SK-N-SH treated with all-trans-retinoic acid at 6 μM for 48 hours (cell line): ENCODE measurements around the gene CBX1.

Experiments used
- ATAC-seq: fragments of 200-7000 bp; cut with Tn5 transposase; 3 replicates; pipeline ENCODE4 v1.9.1; 2020; ENCODE audit warnings: mild to moderate bottlenecking, moderate library complexity
- ARNTL ChIP-seq: fragments of 450-650 bp; formaldehyde crosslinking; IDR thresholded peaks from 2 replicates; pipeline ENCODE4 v1.5.0; 2020; ENCODE audit warnings: low read depth, mild to moderate bottlenecking, moderate library complexity, borderline replicate concordance
- BACH2 ChIP-seq: fragments of 250-450 bp; sonication (Bioruptor Pico); IDR thresholded peaks from 2 replicates; pipeline ENCODE4 v1.9.0; 2021; ENCODE audit warnings: mild to moderate bottlenecking, borderline replicate concordance
- CSDC2 ChIP-seq: fragments of 250-450 bp; sonication (Bioruptor Pico); IDR thresholded peaks from 2 replicates; pipeline ENCODE4 v1.5.0; 2020; ENCODE audit warnings: mild to moderate bottlenecking, moderate library complexity
- ESRRG ChIP-seq: fragments of 250-450 bp; sonication (Bioruptor Pico); IDR thresholded peaks from 2 replicates; pipeline ENCODE4 v1.6.1; 2021; ENCODE audit warnings: mild to moderate bottlenecking
- GLIS3 ChIP-seq: fragments of 250-450 bp; sonication (Bioruptor Pico); IDR thresholded peaks from 2 replicates; pipeline ENCODE4 v1.5.0; 2020; ENCODE audit warnings: mild to moderate bottlenecking, moderate library complexity
- ISL1 ChIP-seq: fragments of 250-450 bp; sonication (Bioruptor Pico); IDR thresholded peaks from 2 replicates; pipeline ENCODE4 v2.1.2; 2022; ENCODE audit warnings: mild to moderate bottlenecking, moderate library complexity
- OSR1 ChIP-seq: fragments of 250-450 bp; sonication (Bioruptor Pico); IDR thresholded peaks from 2 replicates; pipeline ENCODE4 v1.8.0; 2022; ENCODE audit warnings: moderate library complexity, mild to moderate bottlenecking, inconsistent platforms
- PPARA ChIP-seq: fragments of 250-450 bp; sonication (Bioruptor Pico); IDR thresholded peaks from 2 replicates; pipeline ENCODE4 v1.5.0; 2020; ENCODE audit warnings: mild to moderate bottlenecking, borderline replicate concordance
- RARB ChIP-seq: fragments of 250-450 bp; sonication (Bioruptor Pico); IDR thresholded peaks from 2 replicates; pipeline ENCODE4 v1.8.0; 2021; ENCODE audit warnings: mild to moderate bottlenecking, moderate library complexity
- SNAI2 ChIP-seq: fragments of 250-450 bp; sonication (Bioruptor Pico); IDR thresholded peaks from 2 replicates; pipeline ENCODE4 v1.5.0; 2020; ENCODE audit warnings: mild to moderate bottlenecking, moderate library complexity
- TCF4 ChIP-seq: fragments of 250-450 bp; sonication (Bioruptor Pico); IDR thresholded peaks from 2 replicates; pipeline ENCODE4 v1.8.0; 2021; ENCODE audit warnings: mild to moderate bottlenecking, moderate library complexity, borderline replicate concordance
- TOX ChIP-seq: fragments of 250-450 bp; sonication (Bioruptor Pico); IDR thresholded peaks from 2 replicates; pipeline ENCODE4 v1.8.0; 2021; ENCODE audit warnings: mild to moderate bottlenecking, moderate library complexity, borderline replicate concordance
- ZC3H10 ChIP-seq: fragments of 250-450 bp; sonication (Bioruptor Pico); IDR thresholded peaks from 2 replicates; pipeline ENCODE4 v1.5.1; 2021; ENCODE audit warnings: mild to moderate bottlenecking, moderate library complexity
- ZFP3 ChIP-seq: fragments of 250-450 bp; sonication (Bioruptor Pico); IDR thresholded peaks from 2 replicates; pipeline ENCODE4 v1.5.0; 2020; ENCODE audit warnings: mild to moderate bottlenecking, moderate library complexity
- ZFP30 ChIP-seq: fragments of 450-650 bp; formaldehyde crosslinking; IDR thresholded peaks from 2 replicates; pipeline ENCODE4 v1.5.0; 2022; ENCODE audit warnings: mild to moderate bottlenecking, moderate library complexity
- ZNF565 ChIP-seq: fragments of 450-650 bp; formaldehyde crosslinking; conservative IDR thresholded peaks from 2 replicates; pipeline ENCODE4 v1.5.0; 2020; ENCODE audit warnings: low read depth, mild to moderate bottlenecking, moderate library complexity
- ZNF8 ChIP-seq: fragments of 450-650 bp; formaldehyde crosslinking; IDR thresholded peaks from 2 replicates; pipeline ENCODE4 v1.5.0; 2020; ENCODE audit warnings: mild to moderate bottlenecking, moderate library complexity
- TF ChIP-seq, protein P1 (sequence below): fragments of 250-450 bp; sonication (Bioruptor Pico); IDR thresholded peaks from 2 replicates; pipeline ENCODE4 v1.5.0; 2020; ENCODE audit warnings: mild to moderate bottlenecking, moderate library complexity
- TF ChIP-seq, protein P2 (sequence below): fragments of 250-450 bp; sonication (Bioruptor Pico); IDR thresholded peaks from 2 replicates; pipeline ENCODE4 v1.5.1; 2020; ENCODE audit warnings: low read depth, mild to moderate bottlenecking, moderate library complexity
- TF ChIP-seq, protein P3 (sequence below): fragments of 250-450 bp; sonication (Bioruptor Pico); IDR thresholded peaks from 2 replicates; pipeline ENCODE4 v1.8.0; 2021; ENCODE audit warnings: low read depth, mild to moderate bottlenecking, moderate library complexity, borderline replicate concordance

The CBX1 gene

DNA sequence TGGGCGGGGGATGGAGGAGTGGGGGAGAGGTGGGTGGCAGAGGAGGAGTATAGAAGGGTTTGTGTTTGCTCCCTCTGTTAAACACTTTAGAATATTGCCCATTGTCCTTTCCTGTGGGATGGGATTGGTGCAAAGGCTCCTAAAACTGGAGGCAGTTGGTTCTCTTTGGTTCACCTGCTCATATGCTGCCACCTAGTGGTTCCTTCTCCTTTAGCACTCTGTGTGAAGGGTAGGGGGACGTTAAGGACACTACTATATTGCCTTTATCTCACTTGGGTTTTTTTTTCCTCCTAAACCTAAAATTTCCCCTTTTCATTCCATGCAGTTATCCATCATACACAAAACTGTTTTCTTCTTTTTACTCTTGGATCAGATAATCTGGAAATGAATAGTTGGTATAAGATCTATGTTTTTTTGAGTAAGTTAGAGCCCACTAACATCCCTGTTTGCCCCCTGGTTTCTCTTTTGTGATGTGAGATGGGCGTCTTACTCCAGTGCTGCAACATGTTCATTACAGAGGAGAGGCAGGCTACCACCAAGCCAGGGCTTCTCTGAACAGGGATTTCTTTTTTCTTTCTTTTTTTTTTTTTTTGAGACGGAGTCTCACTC is 30.0 kb upstream of the CBX1 start (continued):
- TF ChIP-seq, protein P1, sequence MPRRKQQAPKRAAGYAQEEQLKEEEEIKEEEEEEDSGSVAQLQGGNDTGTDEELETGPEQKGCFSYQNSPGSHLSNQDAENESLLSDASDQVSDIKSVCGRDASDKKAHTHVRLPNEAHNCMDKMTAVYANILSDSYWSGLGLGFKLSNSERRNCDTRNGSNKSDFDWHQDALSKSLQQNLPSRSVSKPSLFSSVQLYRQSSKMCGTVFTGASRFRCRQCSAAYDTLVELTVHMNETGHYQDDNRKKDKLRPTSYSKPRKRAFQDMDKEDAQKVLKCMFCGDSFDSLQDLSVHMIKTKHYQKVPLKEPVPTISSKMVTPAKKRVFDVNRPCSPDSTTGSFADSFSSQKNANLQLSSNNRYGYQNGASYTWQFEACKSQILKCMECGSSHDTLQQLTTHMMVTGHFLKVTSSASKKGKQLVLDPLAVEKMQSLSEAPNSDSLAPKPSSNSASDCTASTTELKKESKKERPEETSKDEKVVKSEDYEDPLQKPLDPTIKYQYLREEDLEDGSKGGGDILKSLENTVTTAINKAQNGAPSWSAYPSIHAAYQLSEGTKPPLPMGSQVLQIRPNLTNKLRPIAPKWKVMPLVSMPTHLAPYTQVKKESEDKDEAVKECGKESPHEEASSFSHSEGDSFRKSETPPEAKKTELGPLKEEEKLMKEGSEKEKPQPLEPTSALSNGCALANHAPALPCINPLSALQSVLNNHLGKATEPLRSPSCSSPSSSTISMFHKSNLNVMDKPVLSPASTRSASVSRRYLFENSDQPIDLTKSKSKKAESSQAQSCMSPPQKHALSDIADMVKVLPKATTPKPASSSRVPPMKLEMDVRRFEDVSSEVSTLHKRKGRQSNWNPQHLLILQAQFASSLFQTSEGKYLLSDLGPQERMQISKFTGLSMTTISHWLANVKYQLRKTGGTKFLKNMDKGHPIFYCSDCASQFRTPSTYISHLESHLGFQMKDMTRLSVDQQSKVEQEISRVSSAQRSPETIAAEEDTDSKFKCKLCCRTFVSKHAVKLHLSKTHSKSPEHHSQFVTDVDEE = no peak
- no peak for TF ChIP-seq ZFP3 (CRISPR knock-in tag)

DNA sequence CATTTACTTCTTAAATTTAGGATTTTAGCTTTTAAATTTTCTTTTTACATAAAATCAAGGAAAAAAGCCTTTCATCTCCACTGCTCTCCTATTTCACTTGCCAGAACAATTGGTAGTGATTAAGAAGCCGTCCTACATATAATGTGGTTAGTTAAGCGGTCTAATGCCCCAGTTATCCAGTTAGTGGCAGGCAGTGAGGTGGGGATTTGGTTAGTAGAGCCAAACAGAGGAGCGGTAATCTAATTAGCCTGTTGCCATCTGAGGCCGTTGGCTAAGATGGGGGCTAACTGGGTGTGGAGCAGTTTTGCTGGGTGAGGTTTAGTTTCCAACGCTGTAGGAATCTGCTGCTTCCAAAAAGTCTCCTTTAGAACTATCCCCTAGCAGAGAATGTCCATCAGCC is 28.7 kb upstream of the CBX1 start:
- 0 out of 2 replicates have a peak, but pooled peaks have one; percentile 58 for TF ChIP-seq CSDC2 (CRISPR knock-in tag)
- no peak for TF ChIP-seq ZC3H10 (CRISPR knock-in tag)
- peak; percentile 51; the same call in 1 of the 2 replicates for TF ChIP-seq ISL1 (CRISPR knock-in tag)
- no peak for TF ChIP-seq ZFP3 (CRISPR knock-in tag)
- no peak; the same call in 2 of the 3 replicates for ATAC-seq

DNA sequence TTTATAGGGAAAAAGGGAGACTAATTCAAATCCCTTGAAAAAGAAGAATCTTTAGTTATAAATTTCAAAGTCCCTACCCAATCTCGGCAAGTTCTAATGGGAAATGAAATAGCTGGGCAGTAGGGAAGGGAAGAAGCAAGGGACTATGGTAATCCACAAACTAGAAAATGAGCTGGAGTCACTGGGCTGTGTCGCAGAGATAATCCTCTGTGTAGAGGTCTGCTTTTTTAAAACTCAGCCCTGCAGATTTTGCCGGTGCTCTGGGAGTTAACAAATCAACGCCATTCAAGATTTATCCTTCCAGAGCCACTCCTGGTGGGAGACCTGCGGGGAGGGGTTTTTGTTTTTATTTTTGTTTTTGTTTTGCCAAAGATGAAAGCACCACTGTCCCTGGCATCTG is 27.1 kb upstream of the CBX1 start:
- ATAC-seq = no peak
- TF ChIP-seq, protein P2, sequence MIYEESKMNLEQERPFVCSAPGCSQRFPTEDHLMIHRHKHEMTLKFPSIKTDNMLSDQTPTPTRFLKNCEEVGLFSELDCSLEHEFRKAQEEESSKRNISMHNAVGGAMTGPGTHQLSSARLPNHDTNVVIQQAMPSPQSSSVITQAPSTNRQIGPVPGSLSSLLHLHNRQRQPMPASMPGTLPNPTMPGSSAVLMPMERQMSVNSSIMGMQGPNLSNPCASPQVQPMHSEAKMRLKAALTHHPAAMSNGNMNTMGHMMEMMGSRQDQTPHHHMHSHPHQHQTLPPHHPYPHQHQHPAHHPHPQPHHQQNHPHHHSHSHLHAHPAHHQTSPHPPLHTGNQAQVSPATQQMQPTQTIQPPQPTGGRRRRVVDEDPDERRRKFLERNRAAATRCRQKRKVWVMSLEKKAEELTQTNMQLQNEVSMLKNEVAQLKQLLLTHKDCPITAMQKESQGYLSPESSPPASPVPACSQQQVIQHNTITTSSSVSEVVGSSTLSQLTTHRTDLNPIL (CRISPR knock-in tag) = no peak
- TF ChIP-seq OSR1 (no peak), ZFP3 (CRISPR knock-in tag) (no peak), ZFP30 (CRISPR knock-in tag) (no peak)

DNA sequence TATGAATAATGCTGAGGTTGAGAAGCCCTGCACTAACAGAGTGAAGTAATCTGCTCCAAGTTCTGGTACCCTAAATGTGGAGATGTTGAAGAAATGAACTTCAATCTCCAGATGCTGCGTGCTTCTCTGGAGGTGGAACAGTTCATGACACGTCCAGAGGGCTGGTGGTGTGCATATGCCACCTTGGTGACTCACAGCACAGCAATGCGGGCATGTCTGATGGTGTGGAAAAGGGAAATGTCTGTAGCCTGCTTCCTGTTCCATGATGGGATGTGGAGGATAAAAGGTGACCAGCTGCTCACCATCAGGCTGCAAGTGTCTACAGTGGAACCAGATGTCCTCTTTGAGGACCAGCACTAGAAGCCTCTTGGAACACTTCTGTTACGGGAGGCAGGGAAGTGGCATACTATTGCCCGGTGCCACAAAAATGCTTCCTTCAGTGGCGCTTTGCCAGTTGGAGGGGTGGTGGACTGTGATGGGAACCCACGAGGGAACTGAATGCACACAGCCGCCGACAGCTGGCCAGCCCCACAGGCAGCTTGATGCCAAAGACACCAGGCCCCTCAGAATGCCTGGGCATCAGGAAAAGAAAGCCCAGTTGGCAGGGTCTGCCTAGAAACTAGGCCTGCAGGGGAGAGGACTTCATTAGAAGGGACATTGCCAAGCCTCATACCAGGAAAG is 26.2 kb upstream of the CBX1 start:
- TF ChIP-seq ZNF8 (CRISPR knock-in tag) = no peak
- no peak for TF ChIP-seq CSDC2 (CRISPR knock-in tag)
- TF ChIP-seq ZFP3 (CRISPR knock-in tag) = no peak
- TF ChIP-seq SNAI2 (CRISPR knock-in tag) = no peak
- TF ChIP-seq ZNF565 (CRISPR knock-in tag) = no peak
- TF ChIP-seq ARNTL (CRISPR knock-in tag) = no peak
- TF ChIP-seq ZC3H10 (CRISPR knock-in tag) = no peak
- TF ChIP-seq ESRRG (CRISPR knock-in tag) = no peak
- no peak for TF ChIP-seq GLIS3
- TF ChIP-seq PPARA = no peak
- TF ChIP-seq, all 23 proteins: peak for 0

DNA sequence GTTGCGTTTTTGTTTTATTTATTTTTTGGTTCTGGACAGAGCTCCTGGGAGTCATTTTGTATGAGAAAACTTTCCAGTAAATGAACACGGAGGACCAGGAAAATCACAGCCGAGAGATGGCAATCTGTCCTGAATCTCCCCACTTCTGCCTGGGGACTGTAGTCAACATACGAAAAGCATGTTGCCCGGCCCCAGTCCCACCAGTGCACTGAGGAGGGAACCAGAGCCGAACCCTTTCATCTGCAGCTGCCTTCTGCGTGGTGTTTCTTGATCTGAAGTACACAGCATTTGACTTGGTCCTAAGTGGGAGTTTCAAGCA is 25.2 kb upstream of the CBX1 start:
- no peak for ATAC-seq
- TF ChIP-seq, protein P3, sequence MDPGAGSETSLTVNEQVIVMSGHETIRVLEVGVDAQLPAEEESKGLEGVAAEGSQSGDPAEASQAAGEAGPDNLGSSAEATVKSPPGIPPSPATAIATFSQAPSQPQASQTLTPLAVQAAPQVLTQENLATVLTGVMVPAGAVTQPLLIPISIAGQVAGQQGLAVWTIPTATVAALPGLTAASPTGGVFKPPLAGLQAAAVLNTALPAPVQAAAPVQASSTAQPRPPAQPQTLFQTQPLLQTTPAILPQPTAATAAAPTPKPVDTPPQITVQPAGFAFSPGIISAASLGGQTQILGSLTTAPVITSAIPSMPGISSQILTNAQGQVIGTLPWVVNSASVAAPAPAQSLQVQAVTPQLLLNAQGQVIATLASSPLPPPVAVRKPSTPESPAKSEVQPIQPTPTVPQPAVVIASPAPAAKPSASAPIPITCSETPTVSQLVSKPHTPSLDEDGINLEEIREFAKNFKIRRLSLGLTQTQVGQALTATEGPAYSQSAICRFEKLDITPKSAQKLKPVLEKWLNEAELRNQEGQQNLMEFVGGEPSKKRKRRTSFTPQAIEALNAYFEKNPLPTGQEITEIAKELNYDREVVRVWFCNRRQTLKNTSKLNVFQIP = no peak
- TF ChIP-seq ESRRG (CRISPR knock-in tag) = no peak
- no peak for TF ChIP-seq BACH2
- no peak for TF ChIP-seq OSR1
- no peak for TF ChIP-seq ZNF565 (CRISPR knock-in tag)
- TF ChIP-seq, protein P1 = no peak
- no peak for TF ChIP-seq SNAI2 (CRISPR knock-in tag)
- TF ChIP-seq TCF4 (CRISPR knock-in tag) = no peak
- no peak for TF ChIP-seq TOX
- no peak for TF ChIP-seq PPARA
- no peak for TF ChIP-seq GLIS3
- no peak for TF ChIP-seq RARB (CRISPR knock-in tag)
- TF ChIP-seq CSDC2 (CRISPR knock-in tag) = no peak
- no peak for TF ChIP-seq ZFP3 (CRISPR knock-in tag)
- TF ChIP-seq ZNF8 (CRISPR knock-in tag) = no peak

More for the DNA sequence above, 26.2 kb upstream of the CBX1 start:
- peak; percentile 46 for ATAC-seq
